HepG2 (cell line): Measurements from ENCODE around the gene SLC18A3.

ENCODE experiments used
- CEBPB ChIP-seq: IDR thresholded peaks from 2 replicates; pipeline ENCODE4 v1.6.1; 2011; ENCODE audit warnings: low read depth, low read length, improper control_type of control experiment, borderline replicate concordance
- MAX ChIP-seq: IDR thresholded peaks from 2 replicates; pipeline ENCODE4 v1.6.1; 2012; ENCODE audit warnings: inconsistent platforms
- POLR2A ChIP-seq, 2 experiments: IDR thresholded peaks; 2 replicates each; pipeline ENCODE4 v1.6.1; 2011; ENCODE audit warnings: low read depth in 2 of 2, low read length in 2 of 2, mild to moderate bottlenecking in 1 of 2, moderate library complexity in 1 of 2; ENCODE audit not compliant: insufficient read depth in 1 of 2
- TCF12 ChIP-seq, 2 experiments: fragments of 450-650 bp in 1 of 2; sonication (generic) in 1 of 2; formaldehyde crosslinking in 1 of 2; IDR thresholded peaks; 2 replicates each; pipeline versions ENCODE4 v1.6.1 to v1.8.0; 2017 to 2022; ENCODE audit warnings: antibody characterized with exemption in 1 of 2, mild to moderate bottlenecking in 1 of 2, missing genetic modification reagents in 1 of 2, moderate library complexity in 1 of 2
- ZBTB3 ChIP-seq: sonication (generic); formaldehyde crosslinking; IDR thresholded peaks from 2 replicates; pipeline ENCODE4 v1.4.0; 2020; ENCODE audit warnings: low read depth, mild to moderate bottlenecking, moderate library complexity, missing genetic modification reagents, borderline replicate concordance
- ZFP36L2 ChIP-seq: sonication (generic); formaldehyde crosslinking; IDR thresholded peaks from 2 replicates; pipeline ENCODE4 v1.4.0; 2020; ENCODE audit warnings: missing genetic modification reagents
- ZFP90 ChIP-seq: sonication (generic); formaldehyde crosslinking; IDR thresholded peaks from 2 replicates; pipeline ENCODE4 v1.8.0; 2022; ENCODE audit warnings: missing genetic modification reagents, mild to moderate bottlenecking, inconsistent platforms, borderline replicate concordance
- ZNF12 ChIP-seq: sonication (generic); formaldehyde crosslinking; IDR thresholded peaks from 2 replicates; pipeline ENCODE4 v1.5.0; 2020; ENCODE audit warnings: missing genetic modification reagents
- TF ChIP-seq, protein P1 (sequence below): sonication (generic); formaldehyde crosslinking; IDR thresholded peaks from 2 replicates; pipeline ENCODE4 v1.8.0; 2022; ENCODE audit warnings: low read depth, missing genetic modification reagents

GRCh38 chr10:49651917-49652316 is 41.8 kb downstream of the SLC18A3 start:
- TF ChIP-seq TCF12 (IDR thresholded peaks at IDR 0.05) (no peak), TCF12 (CRISPR knock-in tag; IDR thresholded peaks at IDR 0.05) (no peak), ZNF12 (CRISPR knock-in tag) (no peak), ZFP36L2 (CRISPR knock-in tag) (no peak), MAX (no peak), ZBTB3 (no peak), CEBPB (no peak), ZFP90 (CRISPR knock-in tag) (no peak), POLR2A (IDR thresholded peaks at IDR 0.05; ENCODE audit: insufficient read depth in 1 of 2, low read depth in 2 of 2, low read length in 2 of 2) (no peak)
- TF ChIP-seq, protein P1, sequence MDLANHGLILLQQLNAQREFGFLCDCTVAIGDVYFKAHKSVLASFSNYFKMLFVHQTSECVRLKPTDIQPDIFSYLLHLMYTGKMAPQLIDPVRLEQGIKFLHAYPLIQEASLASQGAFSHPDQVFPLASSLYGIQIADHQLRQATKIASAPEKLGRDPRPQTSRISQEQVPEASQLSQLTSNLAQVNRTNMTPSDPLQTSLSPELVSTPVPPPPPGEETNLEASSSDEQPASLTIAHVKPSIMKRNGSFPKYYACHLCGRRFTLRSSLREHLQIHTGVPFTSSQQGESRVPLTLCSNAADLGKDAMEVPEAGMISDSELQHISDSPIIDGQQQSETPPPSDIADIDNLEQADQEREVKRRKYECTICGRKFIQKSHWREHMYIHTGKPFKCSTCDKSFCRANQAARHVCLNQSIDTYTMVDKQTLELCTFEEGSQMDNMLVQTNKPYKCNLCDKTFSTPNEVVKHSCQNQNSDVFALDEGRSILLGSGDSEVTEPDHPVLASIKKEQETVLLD (CRISPR knock-in tag) = no peak
